Measurements from ENCODE around the gene TMEM184A.

The TMEM184A gene

GRCh38 chr7:1558841-1559625 lies 3.0 kb upstream of the TMEM184A start:
- in situ Hi-C loops (cut with MboI; ENCODE audit: low pct_unique_long_range_greater_than_20kb, low sequenced_read_pairs, unreplicated experiment): loop anchor here (25.0 kb wide), 1 partner anchor 778 kb away; no protein-coding TSS in a partner anchor
- no peak for DNase-seq (ENCODE audit: low spot score)
- TF ChIP-seq, protein P1, sequence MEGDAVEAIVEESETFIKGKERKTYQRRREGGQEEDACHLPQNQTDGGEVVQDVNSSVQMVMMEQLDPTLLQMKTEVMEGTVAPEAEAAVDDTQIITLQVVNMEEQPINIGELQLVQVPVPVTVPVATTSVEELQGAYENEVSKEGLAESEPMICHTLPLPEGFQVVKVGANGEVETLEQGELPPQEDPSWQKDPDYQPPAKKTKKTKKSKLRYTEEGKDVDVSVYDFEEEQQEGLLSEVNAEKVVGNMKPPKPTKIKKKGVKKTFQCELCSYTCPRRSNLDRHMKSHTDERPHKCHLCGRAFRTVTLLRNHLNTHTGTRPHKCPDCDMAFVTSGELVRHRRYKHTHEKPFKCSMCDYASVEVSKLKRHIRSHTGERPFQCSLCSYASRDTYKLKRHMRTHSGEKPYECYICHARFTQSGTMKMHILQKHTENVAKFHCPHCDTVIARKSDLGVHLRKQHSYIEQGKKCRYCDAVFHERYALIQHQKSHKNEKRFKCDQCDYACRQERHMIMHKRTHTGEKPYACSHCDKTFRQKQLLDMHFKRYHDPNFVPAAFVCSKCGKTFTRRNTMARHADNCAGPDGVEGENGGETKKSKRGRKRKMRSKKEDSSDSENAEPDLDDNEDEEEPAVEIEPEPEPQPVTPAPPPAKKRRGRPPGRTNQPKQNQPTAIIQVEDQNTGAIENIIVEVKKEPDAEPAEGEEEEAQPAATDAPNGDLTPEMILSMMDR (IDR thresholded peaks at IDR 0.05; ENCODE audit: extremely low read depth, insufficient read depth, missing control alignments): no peak

GRCh38 chr7:1558181-1558811 lies 2.3 kb upstream of the TMEM184A start:
- TF ChIP-seq, protein P1 (IDR thresholded peaks at IDR 0.05; ENCODE audit: extremely low read depth, insufficient read depth, missing control alignments): peak; percentile 23
- DNase-seq (ENCODE audit: low spot score): no peak
- in situ Hi-C loops (cut with MboI; ENCODE audit: low pct_unique_long_range_greater_than_20kb, low sequenced_read_pairs, unreplicated experiment): loop anchor here (25.0 kb wide), 1 partner anchor 779 kb away; no protein-coding TSS in a partner anchor

GRCh38 chr7:1557771-1558170 lies 1.8 kb upstream of the TMEM184A start:
- no peak for DNase-seq (ENCODE audit: low spot score)
- TF ChIP-seq, protein P1 (IDR thresholded peaks at IDR 0.05; ENCODE audit: extremely low read depth, insufficient read depth, missing control alignments): no peak
- in situ Hi-C loops (cut with MboI; ENCODE audit: low pct_unique_long_range_greater_than_20kb, low sequenced_read_pairs, unreplicated experiment): loop anchor here (25.0 kb wide), 1 partner anchor 780 kb away; no protein-coding TSS in a partner anchor

DNA sequence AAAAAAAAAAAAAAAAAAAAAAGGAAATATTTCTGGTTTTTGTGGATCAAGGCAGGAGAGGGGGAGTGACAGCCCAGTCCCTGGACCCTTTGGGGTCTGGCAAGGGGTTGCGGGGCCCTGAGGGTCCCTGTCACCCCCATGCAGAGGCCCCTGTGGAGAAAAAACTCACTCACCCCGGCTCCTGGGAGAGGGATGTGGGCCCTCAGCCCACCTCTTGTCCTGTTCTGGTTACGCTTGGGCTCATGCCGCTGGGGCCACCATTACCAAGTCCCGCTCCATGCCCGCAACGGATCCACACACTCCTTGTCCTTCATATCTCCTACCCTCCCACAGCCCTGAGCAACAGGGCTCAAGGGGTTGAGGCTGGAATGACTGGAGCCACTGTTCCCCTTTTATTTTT lies 1.0 kb upstream of the TMEM184A start:
- TF ChIP-seq, protein P1 (IDR thresholded peaks at IDR 0.05; ENCODE audit: extremely low read depth, insufficient read depth, missing control alignments): no peak
- DNase-seq (ENCODE audit: low spot score): no peak
- in situ Hi-C loops (cut with MboI; ENCODE audit: low pct_unique_long_range_greater_than_20kb, low sequenced_read_pairs, unreplicated experiment): loop anchor here (25.0 kb wide), 1 partner anchor 780 kb away; no protein-coding TSS in a partner anchor

- in situ Hi-C loops (cut with MboI; ENCODE audit: low pct_unique_long_range_greater_than_20kb, low sequenced_read_pairs, unreplicated experiment): loop anchor here (25.0 kb wide), 1 partner anchor 782 kb away; no protein-coding TSS in a partner anchor
- DNase-seq (ENCODE audit: low spot score): no peak
- TF ChIP-seq, protein P1 (IDR thresholded peaks at IDR 0.05; ENCODE audit: extremely low read depth, insufficient read depth, missing control alignments): no peak
Observed at GRCh38 chr7:1555046-1555812, 776 bp downstream of the TMEM184A start.

All from GM13977 (cell line).